Mesodermal cell (in vitro differentiated cells): ENCODE measurements around the gene PCNX3.

Experiments used
- H3K27ac ChIP-seq: 2 replicates; pipeline ENCODE4 v1.7.0; 2013; ENCODE audit warnings: mild to moderate bottlenecking, low read depth, low read length, moderate library complexity; ENCODE audit not compliant: severe bottlenecking
- H3K36me3 ChIP-seq: 2 replicates; pipeline ENCODE4 v1.7.1; 2013; ENCODE audit warnings: mild to moderate bottlenecking, low read length, moderate library complexity; ENCODE audit not compliant: control insufficient read depth, insufficient read depth
- H3K4me1 ChIP-seq: one replicate; pipeline ENCODE4 v1.7.1; 2013; ENCODE audit warnings: mild to moderate bottlenecking, low read length; ENCODE audit not compliant: insufficient read depth, control insufficient read depth, poor library complexity, severe bottlenecking
- H3K4me3 ChIP-seq: 2 replicates; pipeline ENCODE4 v1.7.0; 2013; ENCODE audit warnings: low read length, control low read depth, mild to moderate bottlenecking; ENCODE audit not compliant: insufficient read depth, poor library complexity, severe bottlenecking; ENCODE audit errors: extremely low read depth
- H3K9me3 ChIP-seq: 2 replicates; pipeline ENCODE4 v1.7.1; 2013; ENCODE audit warnings: mild to moderate bottlenecking, low read length, moderate library complexity; ENCODE audit not compliant: control insufficient read depth
- WGBS, 2 experiments: methylation state at CpG; one replicate each; pipeline ENCODE4 v1.1.5; 2013; ENCODE audit warnings: missing lambda C conversion rate in 2 of 2; ENCODE audit not compliant: insufficient coverage in 2 of 2; 5-methylcytosine and 5-hydroxymethylcytosine counted together

The PCNX3 gene

DNA sequence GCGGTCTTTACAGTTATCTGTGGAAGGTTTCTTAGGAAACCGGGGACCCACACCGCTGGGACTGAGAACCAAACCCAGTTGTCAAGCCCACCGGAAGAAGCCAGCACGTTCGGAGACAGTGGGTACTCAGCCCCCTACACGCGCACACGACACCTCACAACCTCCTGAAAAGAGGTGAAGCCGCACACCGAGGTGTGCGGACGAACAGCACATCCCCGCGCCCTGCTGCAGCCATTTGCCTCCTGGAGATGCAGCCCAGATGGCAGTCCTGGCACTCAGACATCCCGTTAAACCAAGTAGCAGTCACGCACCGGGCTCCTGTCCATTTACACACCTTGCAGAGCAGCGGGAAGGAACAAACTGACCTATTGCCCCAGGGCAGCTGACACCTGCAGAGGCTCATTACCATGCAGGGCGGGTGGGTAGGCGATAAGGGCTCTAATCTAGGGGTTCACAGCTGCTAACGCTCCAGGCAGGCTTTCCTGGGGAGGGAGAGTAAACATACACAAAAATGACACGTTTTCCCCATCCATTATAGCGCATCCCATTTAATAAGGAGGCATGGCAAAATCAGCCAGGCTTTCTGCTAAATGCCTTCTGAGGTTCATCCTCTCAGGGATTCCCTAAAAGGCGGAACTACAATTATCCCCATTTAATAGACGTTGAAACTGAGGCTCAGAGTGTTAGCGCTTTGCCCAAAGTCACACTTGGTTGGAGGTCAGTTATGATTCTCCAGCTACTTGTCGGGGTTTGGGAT is 40.6 kb upstream of the PCNX3 start:
- no peaks in the 10 kb centered on the region for H3K9me3 ChIP-seq
- peak overlapping the region; percentile 75 for H3K27ac ChIP-seq
- H3K4me3 ChIP-seq = peak overlapping the region; percentile 37
- H3K4me1 ChIP-seq = peaks cover 50% of the 10 kb centered on the region
- H3K36me3 ChIP-seq = peaks cover 12% of the 10 kb centered on the region
- WGBS, 2 experiments = 9 to 15% methylated on average over 25 of the region's 28 CpGs

GRCh38 chr11:65575568-65576231 is 39.9 kb upstream of the PCNX3 start, which contains the start of gene EHBP1L1:
Gene EHBP1L1 (plus strand): TSS chr11:65576053. CDS start chr11:65576303, 250 bp downstream.
- Histone ChIP-seq H3K4me1 (peaks cover 50% of the 10 kb centered on the region), H3K27ac (peak within 1 kb of the TSS; percentile 75), H3K4me3 (peak within 1 kb of the TSS; percentile 37), H3K36me3 (peaks cover 12% of the 10 kb centered on the region), H3K9me3 (no peaks in the 10 kb centered on the region)
- 2 to 7% methylated on average over 26 to 47 of the region's 69 CpGs for WGBS, 2 experiments

DNA sequence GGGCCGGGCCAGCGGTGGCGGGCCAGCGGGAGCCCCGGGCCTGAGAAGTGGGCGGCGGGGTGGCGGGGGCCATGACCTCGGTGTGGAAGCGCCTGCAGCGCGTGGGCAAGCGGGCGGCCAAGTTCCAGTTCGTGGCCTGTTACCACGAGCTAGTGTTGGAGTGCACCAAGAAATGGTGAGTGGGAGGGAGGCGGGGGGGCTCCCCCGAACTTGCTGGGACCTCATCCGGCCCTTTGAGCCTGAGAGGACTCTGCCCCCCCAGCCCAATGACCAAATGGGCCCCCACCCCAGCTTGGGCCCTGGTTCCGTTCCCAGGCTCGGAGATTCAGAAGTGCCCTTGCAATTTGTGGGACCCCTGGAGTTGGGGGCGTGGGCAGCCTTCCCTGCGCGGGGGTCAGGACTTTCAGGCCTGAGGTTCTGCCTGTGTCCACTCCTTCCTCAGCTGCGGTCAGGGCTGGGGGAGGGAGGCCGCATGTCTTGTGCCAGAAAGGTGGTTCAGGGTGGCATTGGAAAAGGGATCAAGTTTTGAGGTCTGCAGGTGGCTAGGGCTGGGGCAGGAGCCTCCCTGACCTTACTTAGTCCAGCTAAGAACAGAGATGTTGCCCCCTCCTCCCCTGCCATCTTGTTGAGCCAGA is 39.2 kb upstream of the PCNX3 start:
- H3K27ac ChIP-seq = no peak overlapping the region
- H3K4me3 ChIP-seq = peak overlapping the region; percentile 37
- 32 to 57% methylated on average over 9 to 24 of the region's 26 CpGs for WGBS, 2 experiments
- H3K4me1 ChIP-seq = peaks cover 46% of the 10 kb centered on the region
- H3K36me3 ChIP-seq = peaks cover 17% of the 10 kb centered on the region
- no peaks in the 10 kb centered on the region for H3K9me3 ChIP-seq

GRCh38 chr11:65576867-65577755 is 38.5 kb upstream of the PCNX3 start:
- H3K36me3 ChIP-seq = peaks cover 15% of the 10 kb centered on the region
- H3K27ac ChIP-seq = no peak overlapping the region
- peaks cover 39% of the 10 kb centered on the region for H3K4me1 ChIP-seq
- H3K4me3 ChIP-seq = peak overlapping the region; percentile 37
- 77 to 82% methylated on average over 14 to 15 of the region's 18 CpGs for WGBS, 2 experiments
- no peaks in the 10 kb centered on the region for H3K9me3 ChIP-seq

GRCh38 chr11:65577756-65578109 is 37.8 kb upstream of the PCNX3 start:
- Histone ChIP-seq H3K4me3 (no peak overlapping the region), H3K9me3 (no peaks in the 10 kb centered on the region), H3K4me1 (peaks cover 39% of the 10 kb centered on the region), H3K36me3 (peaks cover 17% of the 10 kb centered on the region), H3K27ac (no peak overlapping the region)
- WGBS, 2 experiments = 72 to 80% methylated on average over 7 to 8 of the region's 8 CpGs

DNA sequence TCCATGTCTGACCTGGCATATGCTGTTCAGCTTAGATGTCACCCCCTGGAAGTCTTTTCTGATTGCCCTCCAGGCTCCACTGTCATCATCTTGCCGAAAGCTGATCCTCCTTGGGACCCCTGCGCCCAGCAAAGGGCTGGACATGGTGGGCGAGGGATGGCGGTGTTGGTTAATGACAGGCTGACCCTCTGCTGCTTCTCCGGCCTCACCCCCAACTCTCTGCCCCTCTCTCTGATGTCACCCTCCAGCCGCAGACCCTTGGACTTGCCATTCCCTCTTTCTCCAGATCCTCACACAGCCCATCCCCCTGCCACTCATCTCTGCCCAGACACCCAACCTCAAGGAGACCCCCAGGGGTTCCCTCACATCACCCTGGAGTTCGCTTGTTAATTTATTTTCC is 37.4 kb upstream of the PCNX3 start:
- Histone ChIP-seq H3K27ac (no peak overlapping the region), H3K4me1 (peaks cover 37% of the 10 kb centered on the region), H3K4me3 (no peak overlapping the region), H3K36me3 (peaks cover 17% of the 10 kb centered on the region), H3K9me3 (no peaks in the 10 kb centered on the region)
- 90 to 91% methylated on average over 6 to 7 of the region's 7 CpGs for WGBS, 2 experiments

DNA sequence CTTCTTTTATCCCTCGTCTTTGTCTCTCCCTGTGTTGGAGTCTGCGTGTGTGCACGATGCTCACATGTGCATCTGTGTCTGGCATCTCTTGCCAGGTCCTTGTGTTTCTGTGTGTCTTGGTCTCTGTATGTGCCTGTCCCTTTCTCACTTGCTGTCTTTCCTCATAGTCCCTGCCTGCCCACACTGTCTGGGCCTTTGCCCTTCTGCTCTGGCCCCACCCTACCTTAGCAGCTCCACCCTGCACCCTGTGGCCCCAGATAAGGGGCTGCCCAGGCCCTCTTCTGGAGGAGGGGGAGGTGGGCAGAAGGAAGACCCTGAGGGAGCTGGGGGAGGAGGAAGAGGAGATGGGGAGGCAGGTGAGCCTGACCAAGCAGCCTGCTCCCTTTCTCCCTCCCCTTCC is 36.9 kb upstream of the PCNX3 start:
- Histone ChIP-seq H3K4me3 (no peak overlapping the region), H3K27ac (no peak overlapping the region), H3K9me3 (no peaks in the 10 kb centered on the region), H3K4me1 (peaks cover 31% of the 10 kb centered on the region), H3K36me3 (peaks cover 11% of the 10 kb centered on the region)
- WGBS, 2 experiments = 77 to 96% methylated on average over 3 of the region's 3 CpGs

DNA sequence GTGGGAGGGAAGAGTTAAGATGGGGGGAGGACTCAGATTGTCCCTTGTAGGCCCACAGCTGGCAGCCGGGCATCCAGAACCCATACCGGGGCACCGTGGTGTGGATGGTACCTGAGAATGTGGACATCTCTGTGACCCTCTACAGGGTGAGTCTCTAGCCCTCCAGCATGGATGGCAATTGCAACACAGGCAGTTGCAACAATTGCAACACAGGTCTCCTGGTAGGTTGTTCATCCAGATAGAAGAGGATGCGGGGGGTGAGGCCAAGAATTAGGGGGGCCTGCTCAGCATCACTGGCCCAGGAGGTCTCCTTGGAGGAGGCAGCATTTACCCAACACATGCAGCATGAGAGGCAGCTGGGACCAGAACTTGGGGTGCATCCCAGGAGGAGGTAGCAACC is 36.3 kb upstream of the PCNX3 start:
- Histone ChIP-seq H3K4me3 (no peak overlapping the region), H3K4me1 (peaks cover 28% of the 10 kb centered on the region), H3K36me3 (peaks cover 9% of the 10 kb centered on the region), H3K9me3 (no peaks in the 10 kb centered on the region), H3K27ac (no peak overlapping the region)
- 92 to 94% methylated on average over 4 of the region's 4 CpGs for WGBS, 2 experiments

- 94% methylated on average over 12 to 14 of the region's 19 CpGs for WGBS, 2 experiments
- Histone ChIP-seq H3K36me3 (peaks cover 9% of the 10 kb centered on the region), H3K27ac (no peak overlapping the region), H3K4me1 (peaks cover 21% of the 10 kb centered on the region), H3K4me3 (no peak overlapping the region), H3K9me3 (no peaks in the 10 kb centered on the region)
Observed at GRCh38 chr11:65580031-65580692, 35.4 kb upstream of the PCNX3 start.

DNA sequence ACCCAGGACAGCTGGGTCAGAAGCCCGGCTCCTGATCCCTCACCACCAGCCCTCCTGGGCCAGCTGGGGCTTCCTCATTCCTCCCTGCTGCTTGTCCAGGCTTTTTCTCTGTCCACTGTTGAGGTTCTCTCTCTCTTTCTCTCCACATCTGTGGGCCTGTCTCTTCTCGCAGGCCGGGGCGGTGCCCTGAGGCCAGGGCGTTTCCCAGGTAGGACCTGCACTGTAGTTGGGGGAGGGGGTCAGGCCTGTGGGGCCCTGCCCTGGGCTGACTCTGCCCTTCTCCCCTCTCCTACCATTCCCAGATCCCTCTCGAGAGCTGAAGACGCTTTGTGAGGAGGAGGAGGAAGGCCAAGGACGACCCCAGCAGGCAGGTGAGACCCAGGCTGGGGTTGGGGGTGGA is 34.8 kb upstream of the PCNX3 start:
- Histone ChIP-seq H3K36me3 (peaks cover 10% of the 10 kb centered on the region), H3K27ac (no peak overlapping the region), H3K9me3 (no peaks in the 10 kb centered on the region), H3K4me3 (no peak overlapping the region), H3K4me1 (peaks cover 18% of the 10 kb centered on the region)
- 82 to 100% methylated on average over 1 to 2 of the region's 8 CpGs for WGBS, 2 experiments
